ENCODE data around the gene ARHGAP22. TPM values are rescaled to one million over a fixed set of nuclear protein-coding genes. Genes with fewer than 3 reads are reported as not detected.

The ARHGAP22 gene
- total and polyA plus RNA-seq, 2 experiments from 2014 or later, result 4.8 to 10.7 TPM

DNA sequence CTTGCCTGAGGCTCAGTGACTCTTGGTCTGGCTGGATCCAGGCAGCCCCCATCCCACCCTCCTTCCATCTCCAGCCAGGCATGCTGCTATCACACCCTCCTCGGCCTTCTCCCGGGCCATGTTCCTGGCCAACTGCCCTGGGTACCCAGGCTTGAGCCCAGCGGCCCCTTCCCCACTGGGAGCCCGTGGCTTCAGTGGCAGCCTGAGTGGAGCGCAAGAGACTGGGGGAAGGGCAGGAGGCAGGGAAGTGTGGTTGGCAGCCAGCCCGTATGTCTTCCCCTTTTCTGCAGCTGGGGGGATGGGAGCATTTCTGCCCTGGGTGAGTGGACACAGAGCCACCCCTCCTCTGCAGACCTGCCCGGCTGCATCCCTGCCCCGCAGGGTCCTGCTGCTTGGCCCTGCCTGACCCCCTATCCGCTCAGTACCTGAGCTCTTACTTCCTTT is 148.5 kb downstream of the ARHGAP22 start:
- ATAC-seq (peak; percentile 20), DNase-seq (ENCODE audit: low spot score) (peak; percentile 12)
- H3K4me1 Mint-ChIP-seq, result peaks cover 23% of the 10 kb centered on the region; the same call in 2 of the 3 replicates
- H3K36me3 ChIP-seq (ENCODE audit: insufficient read depth), result no peaks in the 10 kb centered on the region
- H2AFZ ChIP-seq, result no peak overlapping the region
- H3K9me2 ChIP-seq (ENCODE audit: insufficient read depth), result no peaks in the 10 kb centered on the region
- H3K27me3 Mint-ChIP-seq (ENCODE audit: insufficient read depth, low read depth, poor library complexity), result peaks cover 2% of the 10 kb centered on the region
- no peaks in the 10 kb centered on the region for H4K20me1 ChIP-seq (replicated peaks; ENCODE audit: insufficient read depth)
- H3K27me3 ChIP-seq (ENCODE audit: insufficient read depth), result no peaks in the 10 kb centered on the region
- H3K4me2 ChIP-seq, result no peak overlapping the region
- no peak overlapping the region for H3K4me3 ChIP-seq
- H3K27ac ChIP-seq (ENCODE audit: low read depth), result no peak overlapping the region
- H3K4me3 Mint-ChIP-seq, result no peak overlapping the region
- no peak overlapping the region for H3K27ac Mint-ChIP-seq
- H3K4me1 ChIP-seq (ENCODE audit: insufficient read depth), result no peaks in the 10 kb centered on the region
- H3K79me2 ChIP-seq (replicated peaks; ENCODE audit: insufficient read depth), result no peaks in the 10 kb centered on the region
- no peaks in the 10 kb centered on the region; the same call in 2 of the 3 replicates for H3K9me3 Mint-ChIP-seq
- no peaks in the 10 kb centered on the region for H3F3A ChIP-seq (replicated peaks; ENCODE audit: low read depth)
- TF ChIP-seq CREB1 (CRISPR knock-in tag; IDR thresholded peaks at IDR 0.05; ENCODE audit: low read depth) (no peak), ZNF331 (CRISPR knock-in tag; IDR thresholded peaks at IDR 0.05; ENCODE audit: low read depth) (no peak), ETS1 (IDR thresholded peaks at IDR 0.05) (no peak), EZH2 (IDR thresholded peaks at IDR 0.05; ENCODE audit: low read depth, unreplicated experiment) (no peak), ZNF462 (CRISPR knock-in tag; IDR thresholded peaks at IDR 0.05) (no peak), ZNF114 (CRISPR knock-in tag; IDR thresholded peaks at IDR 0.05) (no peak), NANOG (IDR thresholded peaks at IDR 0.05; ENCODE audit: borderline replicate concordance) (no peak), REST (IDR thresholded peaks at IDR 0.05; ENCODE audit: unreplicated experiment) (no peak), STAT1 (IDR thresholded peaks at IDR 0.05; ENCODE audit: unreplicated experiment) (no peak), JUNB (IDR thresholded peaks at IDR 0.05; ENCODE audit: unreplicated experiment) (no peak), POLR2AphosphoS5 (IDR thresholded peaks at IDR 0.05; ENCODE audit: low read depth) (no peak), EZH2phosphoT487 (IDR thresholded peaks at IDR 0.05; ENCODE audit: unreplicated experiment) (no peak)
- TF ChIP-seq, protein P1, sequence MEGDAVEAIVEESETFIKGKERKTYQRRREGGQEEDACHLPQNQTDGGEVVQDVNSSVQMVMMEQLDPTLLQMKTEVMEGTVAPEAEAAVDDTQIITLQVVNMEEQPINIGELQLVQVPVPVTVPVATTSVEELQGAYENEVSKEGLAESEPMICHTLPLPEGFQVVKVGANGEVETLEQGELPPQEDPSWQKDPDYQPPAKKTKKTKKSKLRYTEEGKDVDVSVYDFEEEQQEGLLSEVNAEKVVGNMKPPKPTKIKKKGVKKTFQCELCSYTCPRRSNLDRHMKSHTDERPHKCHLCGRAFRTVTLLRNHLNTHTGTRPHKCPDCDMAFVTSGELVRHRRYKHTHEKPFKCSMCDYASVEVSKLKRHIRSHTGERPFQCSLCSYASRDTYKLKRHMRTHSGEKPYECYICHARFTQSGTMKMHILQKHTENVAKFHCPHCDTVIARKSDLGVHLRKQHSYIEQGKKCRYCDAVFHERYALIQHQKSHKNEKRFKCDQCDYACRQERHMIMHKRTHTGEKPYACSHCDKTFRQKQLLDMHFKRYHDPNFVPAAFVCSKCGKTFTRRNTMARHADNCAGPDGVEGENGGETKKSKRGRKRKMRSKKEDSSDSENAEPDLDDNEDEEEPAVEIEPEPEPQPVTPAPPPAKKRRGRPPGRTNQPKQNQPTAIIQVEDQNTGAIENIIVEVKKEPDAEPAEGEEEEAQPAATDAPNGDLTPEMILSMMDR (conservative IDR thresholded peaks at IDR 0.05; ENCODE audit: low read depth in 2 of 2), result no peak
- peaks cover 3% of the 10 kb centered on the region; the same call in 1 of the 3 replicates for H3K36me3 Mint-ChIP-seq (ENCODE audit: low read depth)

Measured in GM23338 (cell line).